A549 (cell line): Measurements from ENCODE around the gene RET. TPM values are rescaled to one million over a fixed set of nuclear protein-coding genes. Genes with fewer than 3 reads are reported as not detected.

Experiments
- ATAC-seq, 2 experiments: fragments of 200-7000 bp in 1 of 2; fragments of >200 bp in 1 of 2; cut with Nextera tagmentation in 1 of 2; cut with Tn5 transposase in 1 of 2; 3 replicates each; pipeline versions ENCODE4 v1.8.0 to v1.9.1; 2018 to 2020; ENCODE audit warnings: mild to moderate bottlenecking in 1 of 2, moderate library complexity in 1 of 2
- CTCF ChIA-PET: fragments of 300-600 bp; sonication (Branson Sonifier 250); formaldehyde crosslinking; extraction: SDS; loops from one replicate; lab custom pipeline; 2021; ENCODE audit warnings: antibody characterized with exemption, inconsistent platforms; lab: Yijun Ruan, JAX
- POLR2A ChIA-PET: fragments of 350-600 bp; formaldehyde crosslinking; extraction: SDS; loops from one replicate; lab custom pipeline; 2021; ENCODE audit warnings: antibody characterized with exemption, inconsistent platforms; lab: Yijun Ruan, JAX
- DNase-seq, 2 experiments: peaks; one replicate each; pipeline versions ENCODE4 v3.0.0 to v3.0.0-alpha.2; 2011 to 2016; ENCODE audit warnings: low read depth in 1 of 2, low spot score in 1 of 2
- FAIRE-seq: peaks from 2 replicates; lab custom pipeline; 2011; peaks lifted over from hg19 to GRCh38; lab: Jason Lieb, UNC
- H3K27ac ChIP-seq, 2 experiments: fragments of >200 bp; sonication (Bioruptor Twin); formaldehyde crosslinking; 3 replicates each; pipeline ENCODE4 v1.5.1; 2016 to 2017
- H3K4me1 ChIP-seq: fragments of >200 bp; sonication (Bioruptor Twin); formaldehyde crosslinking; 3 replicates; pipeline ENCODE4 v1.6.1; 2016
- H3K4me2 ChIP-seq: fragments of >200 bp; sonication (Bioruptor Twin); formaldehyde crosslinking; 3 replicates; pipeline ENCODE4 v1.6.1; 2016
- H3K4me3 ChIP-seq: fragments of >200 bp; sonication (Bioruptor Twin); formaldehyde crosslinking; 3 replicates; pipeline ENCODE4 v1.5.1; 2016
- H3K9me3 ChIP-seq: fragments of >200 bp; sonication (Bioruptor Twin); formaldehyde crosslinking; 3 replicates; pipeline ENCODE4 v1.6.1; 2016
- CBX2 ChIP-seq: fragments of 200-600 bp; sonication (generic); IDR thresholded peaks from 2 replicates; pipeline ENCODE4 v1.6.1; 2016; ENCODE audit warnings: low read depth, mild to moderate bottlenecking, borderline replicate concordance
- CEBPB ChIP-seq, 2 experiments: fragments of >200 bp in 1 of 2; sonication (Bioruptor Twin) in 1 of 2; formaldehyde crosslinking in 1 of 2; IDR thresholded peaks; 2 replicates each; pipeline ENCODE4 v1.6.1; 2012 to 2016
- CHD2 ChIP-seq: fragments of 150-350 bp; IDR thresholded peaks from 2 replicates; pipeline ENCODE4 v1.6.1; 2014; ENCODE audit warnings: low read length; ENCODE audit not compliant: partially characterized antibody
- CTCF ChIP-seq: fragments of >200 bp; sonication (Bioruptor Twin); formaldehyde crosslinking; IDR thresholded peaks from 3 replicates; pipeline ENCODE4 v1.5.1; 2016
- ELK1 ChIP-seq: fragments of 150-350 bp; IDR thresholded peaks from 2 replicates; pipeline ENCODE4 v1.6.1; 2014; ENCODE audit warnings: low read depth, mild to moderate bottlenecking, low read length
- ESRRA ChIP-seq: fragments of 150-350 bp; IDR thresholded peaks from 2 replicates; pipeline ENCODE4 v1.6.1; 2014; ENCODE audit warnings: mild to moderate bottlenecking, low read length, borderline replicate concordance
- FOXS1 ChIP-seq: fragments of 250-450 bp; sonication (Bioruptor Pico); IDR thresholded peaks from 2 replicates; pipeline ENCODE4 v1.5.0; 2020; ENCODE audit warnings: mild to moderate bottlenecking, moderate library complexity
- GATA3 ChIP-seq: IDR thresholded peaks from 2 replicates; pipeline ENCODE4 v1.6.1; 2012; ENCODE audit warnings: borderline replicate concordance
- HOXA7 ChIP-seq: fragments of 250-450 bp; sonication (Bioruptor Pico); IDR thresholded peaks from 2 replicates; pipeline ENCODE4 v1.5.0; 2020; ENCODE audit warnings: mild to moderate bottlenecking, moderate library complexity
- HOXB13 ChIP-seq: fragments of 250-450 bp; sonication (Bioruptor Pico); IDR thresholded peaks from 2 replicates; pipeline ENCODE4 v1.5.0; 2020; ENCODE audit warnings: low read depth, mild to moderate bottlenecking, moderate library complexity
- JUNB ChIP-seq: fragments of >200 bp; sonication (Bioruptor Twin); formaldehyde crosslinking; IDR thresholded peaks from 2 replicates; pipeline ENCODE4 v1.6.1; 2016
- KDM5A ChIP-seq: fragments of 200-600 bp; sonication (generic); IDR thresholded peaks from 2 replicates; pipeline ENCODE4 v1.6.1; 2016; ENCODE audit warnings: antibody characterized with exemption, mild to moderate bottlenecking
- MAZ ChIP-seq: fragments of 150-350 bp; IDR thresholded peaks from 2 replicates; pipeline ENCODE4 v1.6.1; 2014; ENCODE audit warnings: antibody characterized with exemption, low read depth, low read length, borderline replicate concordance
- NFE2L2 ChIP-seq: fragments of 150-350 bp; conservative IDR thresholded peaks from 2 replicates; pipeline ENCODE4 v1.6.1; 2014; ENCODE audit warnings: low read length
- PHF8 ChIP-seq: fragments of 200-600 bp; sonication (generic); IDR thresholded peaks from 2 replicates; pipeline ENCODE4 v1.6.1; 2016; ENCODE audit warnings: low read depth, mild to moderate bottlenecking, antibody characterized with exemption, moderate library complexity, borderline replicate concordance
- POLR2A ChIP-seq: IDR thresholded peaks from 2 replicates; pipeline ENCODE4 v1.6.1; 2012; ENCODE audit warnings: mild to moderate bottlenecking, low read length
- RAD21 ChIP-seq, 2 experiments: fragments of >200 bp in 1 of 2; sonication (Bioruptor Twin) in 1 of 2; formaldehyde crosslinking in 1 of 2; IDR thresholded peaks in 1 of 2; conservative IDR thresholded peaks in 1 of 2; 2 replicates in 1 of 2; 3 replicates in 1 of 2; pipeline ENCODE4 v1.6.1; 2012 to 2018; ENCODE audit warnings: inconsistent platforms in 1 of 2
- RFX5 ChIP-seq: fragments of 450-650 bp; IDR thresholded peaks from 2 replicates; pipeline ENCODE4 v1.7.1; 2014; ENCODE audit warnings: antibody characterized with exemption, mild to moderate bottlenecking, moderate library complexity
- SREBF2 ChIP-seq: fragments of 450-650 bp; IDR thresholded peaks from 2 replicates; pipeline ENCODE4 v1.6.1; 2014; ENCODE audit warnings: mild to moderate bottlenecking, moderate library complexity
- TP53 ChIP-seq: fragments of 250-450 bp; sonication (Bioruptor Pico); IDR thresholded peaks from 2 replicates; pipeline ENCODE4 v1.5.0; 2021; ENCODE audit warnings: mild to moderate bottlenecking, moderate library complexity
- USF2 ChIP-seq: fragments of 450-650 bp; IDR thresholded peaks from 2 replicates; pipeline ENCODE4 v1.6.1; 2014; ENCODE audit warnings: antibody characterized with exemption
- WGBS: methylation state at CpG from one replicate; pipeline ENCODE4 v1.1.6; 2017; ENCODE audit errors: missing lambda C conversion rate; 5-methylcytosine and 5-hydroxymethylcytosine counted together
- polyA plus RNA-seq, 4 experiments: library from polyadenylated mRNA; depleted of rRNA in 3 of 4; stranded (reverse); fragments of >200 nt; fragmentation: RNase III in 1 of 4; extraction: RNeasy Plus Mini Kit Qiagen cat#74134 plus additional on column Dnase treatment in 1 of 4; gene quantifications; 2 replicates in 3 of 4; 3 replicates in 1 of 4; pipeline ENCODE4 v1.2.3, GENCODE V29; 2011 to 2017

The RET gene
- polyA plus RNA-seq, 2 of the 4 experiments (the other 2 are of a cell fraction) = 0.08 to 0.41 TPM

GRCh38 chr10:43106256-43107091 is 29.6 kb downstream of the RET start (continued):
- no peak for TF ChIP-seq USF2
- TF ChIP-seq NFE2L2 = no peak
- TF ChIP-seq RAD21 (conservative IDR thresholded peaks at IDR 0.05 in 1 of 2, IDR thresholded peaks at IDR 0.05 in 1 of 2) = no peak

GRCh38 chr10:43108951-43109350 is 32.1 kb downstream of the RET start:
- 79% methylated on average over 9 of the region's 12 CpGs for WGBS
- Histone ChIP-seq H3K4me2 (no peak overlapping the region), H3K27ac (no peak overlapping the region), H3K9me3 (no peaks in the 10 kb centered on the region), H3K4me1 (no peaks in the 10 kb centered on the region), H3K4me3 (no peak overlapping the region)
- ChIA-PET POLR2A (no interaction called here), CTCF (no interaction called here)
- FAIRE-seq (no peak), ATAC-seq (no peak), DNase-seq (no peak)
- TF ChIP-seq HOXB13 = no peak
- TF ChIP-seq SREBF2 = no peak
- no peak for TF ChIP-seq POLR2A

GRCh38 chr10:43109671-43110249 is 32.9 kb downstream of the RET start:
- ChIA-PET POLR2A (no interaction called here), CTCF (interaction anchor here (0.8 to 1.1 kb wide), 2 partner anchors 9 to 242 kb away, joined by 3 to 5 read pairs; no protein-coding TSS in a partner anchor)
- Histone ChIP-seq H3K4me1 (no peaks in the 10 kb centered on the region), H3K9me3 (no peaks in the 10 kb centered on the region), H3K4me2 (no peak overlapping the region), H3K4me3 (no peak overlapping the region), H3K27ac (no peak overlapping the region)
- no peak for TF ChIP-seq CHD2
- TF ChIP-seq ESRRA = no peak
- TF ChIP-seq HOXA7 = no peak
- TF ChIP-seq TP53 (CRISPR knock-in tag) = no peak
- no peak for TF ChIP-seq FOXS1 (CRISPR knock-in tag)
- no peak for TF ChIP-seq GATA3
- TF ChIP-seq CTCF = no peak
- no peak for TF ChIP-seq JUNB
- TF ChIP-seq PHF8 = no peak
- no peak for TF ChIP-seq CBX2
- TF ChIP-seq POLR2A = no peak
- TF ChIP-seq MAZ = no peak
- no peak for TF ChIP-seq CEBPB (IDR thresholded peaks at IDR 0.05)
- no peak for TF ChIP-seq RFX5
- TF ChIP-seq KDM5A = no peak
- TF ChIP-seq ELK1 = no peak
- no peak for TF ChIP-seq NFE2L2
- DNase-seq (no peak), FAIRE-seq (no peak), ATAC-seq (no peak)
- WGBS = 70% methylated on average over 15 of the region's 20 CpGs
